Head of caudate nucleus (tissue), 42 donors: ENCODE results near the gene PRKN.
A peak's percentile ranks its signal among the peaks of the same experiment; 100 is the strongest.

ENCODE experiments used
- DNase-seq, 42 donors: peaks; one replicate each; pipeline versions ENCODE4 v3.0.0 to v3.0.0-alpha.2; 2020 to 2021; ENCODE audit warnings: mixed read lengths in 7 of 42
- intact Hi-C: fragments of 100-400 bp; cut with DNase I; formaldehyde crosslinking; loops from one replicate; pipeline ENCODE4 v1.15.0; 2022

Gene PRKN

GRCh38 chr6:162727322-162728182, at the start of gene PRKN, which contains the start of gene PACRG:
PRKN (minus strand) TSS chr6:162727766.
PACRG (plus strand) TSS chr6:162727974.
- peak; percentile 97 to 100 (median 99) for DNase-seq
- intact Hi-C loops, result no loop called here

- DNase-seq, result no peak
- intact Hi-C loops, result no loop called here
Measured at GRCh38 chr6:162777091-162777490, 49.5 kb upstream of the PRKN start.

- intact Hi-C loops, result no loop called here
Measured at GRCh38 chr6:162773996-162774395, 46.4 kb upstream of the PRKN start.

GRCh38 chr6:162772466-162772865, 44.9 kb upstream of the PRKN start:
- DNase-seq, result no peak
- intact Hi-C loops, result no loop called here

More at GRCh38 chr6:162773996-162774395, 46.4 kb upstream of the PRKN start:
- no peak for DNase-seq

GRCh38 chr6:162770955-162771354, 43.4 kb upstream of the PRKN start:
- no peak for DNase-seq
- intact Hi-C loops, result no loop called here

GRCh38 chr6:162770136-162770535, 42.6 kb upstream of the PRKN start:
- DNase-seq, result no peak
- intact Hi-C loops, result no loop called here

- intact Hi-C loops, result no loop called here
- DNase-seq, result no peak
Measured at GRCh38 chr6:162753775-162754174, 26.2 kb upstream of the PRKN start.

- DNase-seq, result no peak
Measured at GRCh38 chr6:162751211-162751859, 23.8 kb upstream of the PRKN start.

GRCh38 chr6:162750776-162751175, 23.2 kb upstream of the PRKN start:
- intact Hi-C loops, result no loop called here
- no peak for DNase-seq

More at GRCh38 chr6:162751211-162751859, 23.8 kb upstream of the PRKN start:
- intact Hi-C loops, result no loop called here

GRCh38 chr6:162736961-162737360, 9.4 kb upstream of the PRKN start:
- intact Hi-C loops, result no loop called here

GRCh38 chr6:162733489-162733888, 5.9 kb upstream of the PRKN start:
- intact Hi-C loops, result no loop called here

More at GRCh38 chr6:162736961-162737360, 9.4 kb upstream of the PRKN start:
- DNase-seq, result no peak

GRCh38 chr6:162730502-162730901, 2.9 kb upstream of the PRKN start:
- intact Hi-C loops, result no loop called here
- no peak for DNase-seq

More at GRCh38 chr6:162733489-162733888, 5.9 kb upstream of the PRKN start:
- DNase-seq, result no peak

- intact Hi-C loops, result no loop called here
- no peak for DNase-seq
Measured at GRCh38 chr6:162728706-162729105, 1.1 kb upstream of the PRKN start.

GRCh38 chr6:162728197-162728596, 631 bp upstream of the PRKN start:
- peak in 21 of 42 donors; percentile 8 to 60 (median 32) for DNase-seq
- intact Hi-C loops, result no loop called here

- DNase-seq, result peak in 8 of 42 donors; percentile 18 to 54 (median 34)
- intact Hi-C loops, result no loop called here
Measured at GRCh38 chr6:162726947-162727321, 632 bp downstream of the PRKN start.

- intact Hi-C loops, result no loop called here
- DNase-seq, result no peak
Measured at GRCh38 chr6:162722633-162723032, 4.9 kb downstream of the PRKN start.

GRCh38 chr6:162722226-162722625, 5.3 kb downstream of the PRKN start:
- DNase-seq, result no peak
- intact Hi-C loops, result no loop called here

GRCh38 chr6:162721404-162721687, 6.2 kb downstream of the PRKN start:
- no peak for DNase-seq
- intact Hi-C loops, result no loop called here

- DNase-seq, result no peak
- intact Hi-C loops, result no loop called here
Measured at GRCh38 chr6:162719528-162719927, 8.0 kb downstream of the PRKN start.

- DNase-seq, result peak in 11 of 42 donors; percentile 13 to 61 (median 29)
- intact Hi-C loops, result no loop called here
Measured at GRCh38 chr6:162715601-162716000, 12.0 kb downstream of the PRKN start.
